GM18870 (cell line): ENCODE data around the gene CELF2.

Experiments used
- ATAC-seq: cut with Tn5 transposase; IDR thresholded peaks from one replicate; pipeline ENCODE4 v1.9.1; 2021; ENCODE audit warnings: moderate library complexity; ENCODE audit not compliant: unreplicated experiment

Gene CELF2

DNA sequence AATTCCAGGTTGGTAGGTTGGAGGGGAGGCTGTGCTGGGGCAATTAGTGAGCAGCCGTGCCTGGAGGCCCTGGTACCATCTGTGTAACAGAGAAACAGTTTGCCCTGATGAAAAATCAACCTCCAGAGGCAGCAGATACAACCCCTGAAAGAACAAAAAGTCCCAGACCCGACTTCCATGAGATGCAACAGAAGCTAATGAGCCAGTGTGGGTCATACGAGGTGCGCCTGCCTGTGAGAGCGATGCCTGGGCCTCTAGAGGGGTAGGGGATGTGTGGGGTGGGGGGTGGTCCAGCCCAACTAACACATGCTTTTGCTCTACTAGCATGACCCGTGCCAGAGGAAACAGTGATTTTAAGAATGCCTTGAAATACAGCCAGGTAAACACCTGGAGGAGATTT, 39.3 kb downstream of the CELF2 start:
- ATAC-seq, result no peak

- no peak for ATAC-seq
Observed at GRCh38 chr10:11057448-11057847, 39.8 kb downstream of the CELF2 start.

DNA sequence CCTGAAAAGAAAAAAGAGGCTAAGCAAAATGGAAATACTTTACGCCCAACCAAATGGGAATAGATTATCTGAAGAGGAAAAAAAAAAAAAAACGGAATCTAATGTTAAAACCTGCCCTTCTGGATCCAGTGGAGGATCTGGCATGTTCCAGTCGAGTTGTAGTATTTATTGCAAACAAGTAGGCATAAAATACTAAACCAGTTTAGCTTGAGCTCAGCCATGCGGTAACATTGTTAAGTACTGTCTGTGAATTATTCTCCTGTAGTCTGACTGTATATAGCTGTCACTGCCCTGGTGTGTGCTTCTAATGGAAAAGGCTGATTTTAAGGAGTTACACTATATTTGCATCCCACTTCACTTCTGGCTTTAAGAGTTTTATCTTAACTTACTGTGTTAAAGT, 40.3 kb downstream of the CELF2 start:
- ATAC-seq, result no peak

- ATAC-seq, result no peak
Observed at GRCh38 chr10:11058965-11059364, 41.3 kb downstream of the CELF2 start.

GRCh38 chr10:11063856-11064255, 46.2 kb downstream of the CELF2 start:
- no peak for ATAC-seq

DNA sequence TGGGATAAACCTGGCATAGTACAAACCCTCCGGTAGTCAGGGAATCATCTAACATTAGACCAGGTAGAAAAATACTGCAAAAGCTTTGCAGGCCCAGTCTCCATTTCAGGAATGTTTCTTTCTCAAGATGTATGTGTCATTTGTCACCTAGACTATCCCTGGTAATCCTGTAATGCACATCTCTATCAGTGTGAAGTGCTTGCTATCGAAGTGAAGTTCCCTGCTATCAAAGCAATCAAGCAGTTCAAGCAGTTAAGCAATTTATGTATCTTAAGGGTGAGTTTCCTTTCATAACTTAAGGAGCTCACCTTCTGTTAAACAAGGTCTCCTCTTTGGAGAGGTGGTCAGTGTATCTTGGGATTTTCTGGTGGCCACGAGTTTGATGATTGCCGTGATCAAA, 47.2 kb downstream of the CELF2 start:
- ATAC-seq, result no peak

GRCh38 chr10:11065567-11065966, 47.9 kb downstream of the CELF2 start:
- no peak for ATAC-seq

GRCh38 chr10:11066520-11066919, 48.8 kb downstream of the CELF2 start:
- ATAC-seq, result no peak

GRCh38 chr10:11068861-11069633, 51.4 kb downstream of the CELF2 start:
- no peak for ATAC-seq

GRCh38 chr10:11073410-11073809, 55.7 kb downstream of the CELF2 start:
- no peak for ATAC-seq

- peak; percentile 96 for ATAC-seq
Observed at GRCh38 chr10:11074536-11075267, 57.0 kb downstream of the CELF2 start.

DNA sequence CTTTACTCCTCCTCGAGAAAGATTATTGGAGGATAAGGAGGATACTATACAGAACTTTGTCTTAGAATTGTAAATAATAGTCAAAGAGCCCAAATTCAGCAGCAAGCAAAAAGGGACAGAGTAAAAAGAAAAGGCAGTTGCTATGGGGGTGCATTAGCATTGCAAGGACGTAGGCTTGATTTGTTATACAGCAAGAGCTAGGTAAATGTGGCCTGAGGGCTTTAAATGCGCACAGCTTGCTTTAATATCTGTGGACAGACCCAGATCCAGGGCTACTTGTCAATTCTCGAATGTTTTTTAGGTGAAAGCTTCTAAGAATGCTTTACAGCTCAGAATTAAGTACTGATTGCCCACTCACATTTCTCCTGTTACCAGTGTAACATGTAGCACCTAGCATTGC, 58.5 kb downstream of the CELF2 start:
- ATAC-seq, result no peak

- peak; percentile 87 for ATAC-seq
Observed at GRCh38 chr10:11080564-11080984, 62.9 kb downstream of the CELF2 start.

GRCh38 chr10:11081408-11081807, 63.7 kb downstream of the CELF2 start:
- ATAC-seq, result no peak

GRCh38 chr10:11082526-11082925, 64.9 kb downstream of the CELF2 start:
- ATAC-seq, result no peak

DNA sequence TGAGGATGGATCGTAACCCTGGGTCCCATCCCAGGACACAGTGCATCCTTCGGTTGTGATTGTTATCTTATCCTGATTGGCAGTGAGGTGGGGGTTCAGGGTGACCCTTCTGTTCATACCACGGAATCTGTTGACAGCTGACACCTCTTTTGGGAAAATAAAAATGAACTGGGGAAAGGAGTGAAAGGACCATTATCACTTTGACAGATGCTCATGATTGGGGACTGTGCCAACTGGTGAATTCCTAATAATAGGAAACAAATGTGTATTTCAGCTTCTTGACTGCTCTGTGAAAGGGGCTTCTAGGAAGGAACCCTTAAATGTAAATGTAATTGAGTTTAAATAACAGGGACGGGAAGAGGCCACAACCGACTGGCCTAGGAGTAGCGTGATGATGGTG, 65.4 kb downstream of the CELF2 start:
- no peak for ATAC-seq

DNA sequence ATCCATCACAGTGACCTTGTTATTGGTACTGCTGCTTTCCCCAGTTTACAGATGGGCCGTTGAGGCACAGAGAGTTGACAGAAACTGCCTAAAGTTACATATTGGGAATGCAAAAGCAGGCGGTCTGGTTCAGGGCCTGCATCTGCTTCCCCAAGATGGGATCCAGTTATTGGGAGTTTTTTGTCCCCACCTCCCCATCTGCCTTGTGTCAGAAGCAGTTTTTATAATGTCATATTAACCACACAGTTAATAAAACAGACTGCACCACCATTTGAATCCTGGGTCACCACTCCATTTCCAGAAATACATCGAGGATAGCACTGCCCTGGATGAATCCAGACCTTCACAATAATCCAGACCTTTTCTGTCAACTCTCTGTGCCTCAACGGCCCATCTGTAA, 67.9 kb downstream of the CELF2 start:
- ATAC-seq, result no peak

DNA sequence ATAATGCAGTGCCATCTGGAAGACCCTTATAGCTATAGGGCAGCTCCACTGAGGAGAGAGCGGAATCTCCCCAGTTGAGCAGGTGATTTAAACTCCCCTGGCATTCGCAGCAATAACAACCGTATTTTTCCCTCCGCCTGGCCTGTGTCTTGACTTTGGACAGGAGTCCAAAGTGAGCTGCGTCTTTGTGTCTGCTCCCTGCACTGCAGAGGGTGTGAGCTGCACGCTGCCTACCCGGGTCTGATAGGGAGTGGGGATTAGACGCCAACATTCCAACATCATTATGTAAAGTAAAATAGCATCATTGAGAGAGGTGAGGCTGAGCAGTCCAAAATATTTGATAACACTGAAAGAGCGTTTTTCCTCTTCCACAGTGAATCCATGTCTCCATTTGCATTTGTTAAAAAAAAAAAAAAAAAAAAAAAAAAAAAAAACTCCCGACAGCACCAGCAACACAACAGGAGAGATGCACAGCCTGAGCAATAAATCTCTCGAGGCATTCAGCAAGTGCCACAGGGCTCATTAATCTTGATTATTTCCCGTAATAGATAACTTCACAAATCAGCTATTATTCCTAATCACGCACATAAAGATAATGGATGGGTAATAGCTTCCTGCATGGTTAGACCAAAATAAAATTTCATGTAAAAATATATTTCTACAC, 68.6 kb downstream of the CELF2 start:
- ATAC-seq, result no peak

GRCh38 chr10:11087372-11087771, 69.7 kb downstream of the CELF2 start:
- ATAC-seq, result no peak

DNA sequence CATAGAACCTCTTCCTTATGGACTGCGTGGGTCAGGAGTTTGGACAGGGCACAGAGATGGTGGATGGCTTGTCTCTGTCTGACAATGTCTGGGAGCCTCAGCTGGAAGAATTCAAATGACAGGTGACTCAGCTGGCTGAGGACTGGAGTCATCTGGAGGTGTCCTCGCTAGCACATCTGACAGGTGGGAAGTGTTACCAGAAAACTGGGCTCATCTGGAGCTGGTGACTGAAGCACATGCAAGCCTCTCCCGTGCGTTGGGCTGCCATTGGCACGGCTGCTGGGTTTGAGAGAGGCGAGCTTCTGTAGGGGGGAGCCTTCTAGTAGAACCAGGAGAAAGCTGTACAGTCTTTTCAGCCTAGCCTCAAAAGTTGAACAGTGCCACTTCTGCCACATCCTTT, 71.0 kb downstream of the CELF2 start:
- ATAC-seq, result no peak

GRCh38 chr10:11089272-11089671, 71.6 kb downstream of the CELF2 start:
- no peak for ATAC-seq

DNA sequence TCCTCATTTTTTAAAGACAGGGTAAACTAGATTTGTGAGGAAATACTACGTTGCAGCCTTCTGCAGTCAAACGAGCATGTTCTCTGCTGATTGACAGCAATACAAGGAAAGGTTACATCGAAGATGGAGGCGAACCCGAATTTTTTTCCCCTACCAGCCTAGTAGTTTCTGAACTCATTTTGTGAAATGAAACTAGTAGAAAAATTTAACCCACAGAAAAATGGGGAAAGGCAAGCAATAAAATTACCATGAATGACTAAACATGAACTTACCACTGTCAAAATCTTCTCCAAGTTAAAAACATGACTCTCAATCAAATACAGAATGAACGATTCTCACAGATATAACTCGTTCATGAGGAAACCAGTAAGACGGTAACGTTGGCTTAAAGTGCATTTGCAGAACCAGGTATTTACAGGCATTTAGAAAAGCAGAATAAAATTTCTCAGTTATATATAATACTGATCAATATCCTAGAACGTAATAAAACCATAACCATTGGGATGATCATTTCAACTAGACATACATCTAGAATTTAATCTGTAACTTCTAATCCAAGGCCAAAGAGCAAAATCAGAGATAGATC, 73.9 kb downstream of the CELF2 start:
- peak; percentile 48 for ATAC-seq
